ENCODE measurements around the gene NDST1.

- TF ChIP-seq PPARA (CRISPR knock-in tag; IDR thresholded peaks at IDR 0.05; ENCODE audit: borderline replicate concordance) (no peak), TCF4 (CRISPR knock-in tag; IDR thresholded peaks at IDR 0.05; ENCODE audit: borderline replicate concordance) (no peak), POU6F1 (CRISPR knock-in tag; IDR thresholded peaks at IDR 0.05; ENCODE audit: borderline replicate concordance, low read depth) (no peak)
- TF ChIP-seq, protein P1, sequence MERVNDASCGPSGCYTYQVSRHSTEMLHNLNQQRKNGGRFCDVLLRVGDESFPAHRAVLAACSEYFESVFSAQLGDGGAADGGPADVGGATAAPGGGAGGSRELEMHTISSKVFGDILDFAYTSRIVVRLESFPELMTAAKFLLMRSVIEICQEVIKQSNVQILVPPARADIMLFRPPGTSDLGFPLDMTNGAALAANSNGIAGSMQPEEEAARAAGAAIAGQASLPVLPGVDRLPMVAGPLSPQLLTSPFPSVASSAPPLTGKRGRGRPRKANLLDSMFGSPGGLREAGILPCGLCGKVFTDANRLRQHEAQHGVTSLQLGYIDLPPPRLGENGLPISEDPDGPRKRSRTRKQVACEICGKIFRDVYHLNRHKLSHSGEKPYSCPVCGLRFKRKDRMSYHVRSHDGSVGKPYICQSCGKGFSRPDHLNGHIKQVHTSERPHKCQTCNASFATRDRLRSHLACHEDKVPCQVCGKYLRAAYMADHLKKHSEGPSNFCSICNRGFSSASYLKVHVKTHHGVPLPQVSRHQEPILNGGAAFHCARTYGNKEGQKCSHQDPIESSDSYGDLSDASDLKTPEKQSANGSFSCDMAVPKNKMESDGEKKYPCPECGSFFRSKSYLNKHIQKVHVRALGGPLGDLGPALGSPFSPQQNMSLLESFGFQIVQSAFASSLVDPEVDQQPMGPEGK (CRISPR knock-in tag; IDR thresholded peaks at IDR 0.05; ENCODE audit: borderline replicate concordance) = no peak
Observed at GRCh38 chr5:150511578-150512367, 3.8 kb downstream of the NDST1 start.

All from SK-N-SH treated with all-trans-retinoic acid at 6 μM for 48 hours (cell line).